CD4-positive, alpha-beta T cell (primary cell): ENCODE data around the gene SERPINA5. TPM values are rescaled to one million over a fixed set of nuclear protein-coding genes. Genes with fewer than 3 reads are reported as not detected.

ENCODE experiments used
- ATAC-seq: fragments of 200-7000 bp; cut with Tn5 transposase; one replicate; pipeline ENCODE4 v1.10.0; 2022; ENCODE audit warnings: mild to moderate bottlenecking; ENCODE audit not compliant: poor library complexity
- CTCF ChIA-PET: fragments of 350-600 bp; sonication (Branson Sonifier 250); formaldehyde crosslinking; loops from one replicate; lab custom pipeline; 2021; ENCODE audit warnings: antibody characterized with exemption, inconsistent platforms; lab: Charles Lee
- POLR2A ChIA-PET: fragments of 350-600 bp; sonication (Branson Sonifier 250); formaldehyde crosslinking; loops from one replicate; lab custom pipeline; 2021; ENCODE audit warnings: antibody characterized with exemption, inconsistent platforms; lab: Charles Lee
- DNase-seq, 14 experiments: peaks; one replicate each; pipeline ENCODE4 v3.0.0-alpha.2; 2013 to 2020; ENCODE audit warnings: mixed read lengths in 2 of 14
- H3K27ac ChIP-seq, 2 donors: one replicate each; pipeline versions ENCODE4 v1.5.1 to v1.7.0; 2013; ENCODE audit warnings: low read length in 2 of 2, low read depth in 1 of 2, mild to moderate bottlenecking in 1 of 2
- H3K27me3 ChIP-seq, 2 experiments: 1 replicate in 1 of 2; 2 replicates in 1 of 2; pipeline versions ENCODE4 v1.6.1 to v1.7.0; 2013; ENCODE audit warnings: low read length in 2 of 2, control low read depth in 1 of 2, mild to moderate bottlenecking in 1 of 2, moderate library complexity in 1 of 2; ENCODE audit not compliant: insufficient read depth in 2 of 2, control insufficient read depth in 1 of 2
- H3K36me3 ChIP-seq: one replicate; pipeline ENCODE4 v1.6.1; 2013; ENCODE audit warnings: low read length, control low read depth; ENCODE audit not compliant: insufficient read depth
- H3K4me1 ChIP-seq: one replicate; pipeline ENCODE4 v1.6.1; 2013; ENCODE audit warnings: low read length, control low read depth; ENCODE audit not compliant: insufficient read depth
- H3K4me3 ChIP-seq: one replicate; pipeline ENCODE4 v1.5.1; 2013; ENCODE audit warnings: mild to moderate bottlenecking, low read length, moderate library complexity
- H3K9me3 ChIP-seq, 2 experiments: 1 replicate in 1 of 2; 2 replicates in 1 of 2; pipeline versions ENCODE4 v1.6.1 to v1.7.0; 2013; ENCODE audit warnings: low read length in 2 of 2, mild to moderate bottlenecking in 2 of 2, control low read depth in 1 of 2, moderate library complexity in 1 of 2; ENCODE audit not compliant: control insufficient read depth in 1 of 2, insufficient read depth in 1 of 2
- H3K27ac Mint-ChIP-seq: one replicate; pipeline ENCODE4 v1.8.0; 2020; ENCODE audit warnings: mixed read lengths
- H3K27me3 Mint-ChIP-seq: one replicate; pipeline ENCODE4 v1.8.0; 2021; ENCODE audit warnings: mixed read lengths
- H3K36me3 Mint-ChIP-seq: one replicate; pipeline ENCODE4 v1.8.0; 2021; ENCODE audit warnings: low read depth, mixed read lengths
- H3K4me1 Mint-ChIP-seq: one replicate; pipeline ENCODE4 v1.8.0; 2021; ENCODE audit warnings: low read depth, mixed read lengths
- H3K4me3 Mint-ChIP-seq: one replicate; pipeline ENCODE4 v1.8.0; 2020; ENCODE audit warnings: mild to moderate bottlenecking, mixed read lengths
- H3K9me3 Mint-ChIP-seq: one replicate; pipeline ENCODE4 v1.8.0; 2020; ENCODE audit warnings: mixed read lengths
- intact Hi-C, 2 experiments: fragments of 100-400 bp; cut with DNase I in 1 of 2; cut with micrococcal nuclease in 1 of 2; formaldehyde crosslinking; loops; one replicate each; pipeline versions ENCODE4 v1.15.1 to v1.9.0; 2023 to 2025; cut with DNase I, micrococcal nuclease
- total RNA-seq, 174 experiments: library from RNA in 2 of 174; stranded (reverse) in 2 of 174; gene quantifications; one replicate each; pipeline ENCODE4 v1.2.3 and lab custom pipeline; 2021 to 2026
- TF ChIP-seq, protein P1 (sequence below): fragments of 200-600 bp; IDR thresholded peaks from one replicate; pipeline ENCODE4 v1.8.0; 2022; ENCODE audit warnings: antibody characterized with exemption, mild to moderate bottlenecking

Gene SERPINA5
- total RNA-seq, 2 experiments from 2014 or later: not detected

DNA sequence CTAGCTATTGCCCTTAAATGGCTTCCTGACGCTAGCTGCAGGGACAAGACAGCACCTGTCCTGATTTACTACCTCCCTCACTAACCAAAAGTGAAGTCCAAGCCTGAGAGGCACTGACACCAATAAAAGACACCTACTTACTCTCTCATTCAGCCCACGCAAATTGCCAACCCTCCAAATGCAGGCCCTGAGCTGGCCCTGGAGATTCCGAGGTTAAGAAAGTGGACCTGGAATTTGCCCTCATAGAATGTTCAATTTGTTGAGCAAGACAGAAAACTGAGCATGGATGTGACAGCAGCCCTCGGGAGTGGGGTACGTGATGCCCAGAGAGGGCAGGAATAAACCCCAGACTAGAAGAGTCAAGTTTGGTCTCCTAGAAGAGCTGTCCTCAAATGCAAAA is 47.4 kb downstream of the SERPINA5 start:
- no peak for ATAC-seq
- H3K36me3 ChIP-seq: no peaks in the 10 kb centered on the region
- CTCF ChIA-PET: no interaction called here

DNA sequence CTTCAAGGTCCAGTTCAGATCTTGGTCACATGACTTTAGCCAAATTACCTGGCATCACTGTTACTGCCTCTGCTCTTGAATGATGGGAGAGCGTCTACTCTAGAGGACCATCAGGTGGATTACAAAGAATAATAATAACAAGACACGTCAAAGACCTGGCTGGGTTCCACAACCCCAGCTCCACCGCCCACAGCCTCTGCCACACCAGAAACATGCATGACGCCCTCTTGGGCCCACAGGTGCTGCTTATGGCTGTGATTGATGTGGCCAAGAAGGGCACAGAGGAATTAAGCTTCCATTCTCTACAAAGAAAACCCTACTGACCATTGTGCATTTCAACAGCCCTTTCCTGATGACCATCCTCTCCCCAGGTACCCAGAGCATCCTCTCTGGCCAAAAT is 49.2 kb downstream of the SERPINA5 start:
- ATAC-seq (no peak), DNase-seq (no peak)
- Histone ChIP-seq H3K27ac (no peak overlapping the region), H3K4me1 (no peaks in the 10 kb centered on the region), H3K4me3 (no peak overlapping the region), H3K36me3 (no peaks in the 10 kb centered on the region), H3K9me3 (no peaks in the 10 kb centered on the region), H3K27me3 (no peaks in the 10 kb centered on the region)
- ChIA-PET POLR2A (no interaction called here), CTCF (no interaction called here)
- H3K9me3 Mint-ChIP-seq: no peaks in the 10 kb centered on the region
- intact Hi-C loops: no loop called here
- H3K27ac Mint-ChIP-seq: no peak overlapping the region
- peaks cover 31% of the 10 kb centered on the region for H3K27me3 Mint-ChIP-seq
- H3K36me3 Mint-ChIP-seq: no peaks in the 10 kb centered on the region
- no peak overlapping the region for H3K4me3 Mint-ChIP-seq
- H3K4me1 Mint-ChIP-seq: no peaks in the 10 kb centered on the region
- TF ChIP-seq, protein P1, sequence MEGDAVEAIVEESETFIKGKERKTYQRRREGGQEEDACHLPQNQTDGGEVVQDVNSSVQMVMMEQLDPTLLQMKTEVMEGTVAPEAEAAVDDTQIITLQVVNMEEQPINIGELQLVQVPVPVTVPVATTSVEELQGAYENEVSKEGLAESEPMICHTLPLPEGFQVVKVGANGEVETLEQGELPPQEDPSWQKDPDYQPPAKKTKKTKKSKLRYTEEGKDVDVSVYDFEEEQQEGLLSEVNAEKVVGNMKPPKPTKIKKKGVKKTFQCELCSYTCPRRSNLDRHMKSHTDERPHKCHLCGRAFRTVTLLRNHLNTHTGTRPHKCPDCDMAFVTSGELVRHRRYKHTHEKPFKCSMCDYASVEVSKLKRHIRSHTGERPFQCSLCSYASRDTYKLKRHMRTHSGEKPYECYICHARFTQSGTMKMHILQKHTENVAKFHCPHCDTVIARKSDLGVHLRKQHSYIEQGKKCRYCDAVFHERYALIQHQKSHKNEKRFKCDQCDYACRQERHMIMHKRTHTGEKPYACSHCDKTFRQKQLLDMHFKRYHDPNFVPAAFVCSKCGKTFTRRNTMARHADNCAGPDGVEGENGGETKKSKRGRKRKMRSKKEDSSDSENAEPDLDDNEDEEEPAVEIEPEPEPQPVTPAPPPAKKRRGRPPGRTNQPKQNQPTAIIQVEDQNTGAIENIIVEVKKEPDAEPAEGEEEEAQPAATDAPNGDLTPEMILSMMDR: no peak

More for the DNA sequence above, 47.4 kb downstream of the SERPINA5 start:
- H3K27me3 ChIP-seq: no peaks in the 10 kb centered on the region
- H3K4me1 ChIP-seq: no peaks in the 10 kb centered on the region
- H3K4me1 Mint-ChIP-seq: no peaks in the 10 kb centered on the region
- intact Hi-C loops: no loop called here
- H3K27ac Mint-ChIP-seq: no peak overlapping the region
- no peaks in the 10 kb centered on the region for H3K36me3 Mint-ChIP-seq
- POLR2A ChIA-PET: no interaction called here
- no peak overlapping the region for H3K27ac ChIP-seq
- no peak for DNase-seq
- no peaks in the 10 kb centered on the region for H3K9me3 Mint-ChIP-seq
- H3K4me3 Mint-ChIP-seq: no peak overlapping the region
- peaks cover 25% of the 10 kb centered on the region for H3K27me3 Mint-ChIP-seq
- TF ChIP-seq, protein P1: no peak
- peaks cover 0 to 6% of the 10 kb centered on the region in 2 experiments for H3K9me3 ChIP-seq
- H3K4me3 ChIP-seq: no peak overlapping the region

DNA sequence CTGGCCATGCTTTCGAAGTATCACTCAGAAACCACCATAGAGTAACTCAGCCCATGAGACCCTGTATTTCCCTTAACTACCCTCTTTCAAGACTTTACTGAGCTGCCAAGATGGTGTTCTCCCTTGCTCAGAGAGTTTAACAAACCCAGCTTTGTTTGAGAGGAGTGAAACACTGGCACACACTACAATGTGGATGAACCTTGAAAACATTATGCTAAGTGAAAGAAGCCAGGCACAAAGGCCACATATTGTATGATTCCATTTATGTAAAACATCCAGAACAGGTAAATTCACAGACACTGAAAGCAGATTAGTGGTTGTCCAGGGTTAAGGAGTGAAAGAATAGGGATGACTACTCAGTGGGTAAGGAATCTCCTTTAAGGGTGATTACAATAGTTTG is 49.8 kb downstream of the SERPINA5 start:
- POLR2A ChIA-PET: no interaction called here
- no peak for DNase-seq
- Histone ChIP-seq H3K9me3 (no peaks in the 10 kb centered on the region), H3K4me3 (no peak overlapping the region), H3K27ac (no peak overlapping the region), H3K36me3 (no peaks in the 10 kb centered on the region), H3K27me3 (no peaks in the 10 kb centered on the region), H3K4me1 (no peaks in the 10 kb centered on the region)
- Mint-ChIP-seq H3K4me3 (no peak overlapping the region), H3K4me1 (no peaks in the 10 kb centered on the region), H3K27ac (no peak overlapping the region), H3K9me3 (no peaks in the 10 kb centered on the region), H3K27me3 (peaks cover 31% of the 10 kb centered on the region), H3K36me3 (no peaks in the 10 kb centered on the region)
- CTCF ChIA-PET: no interaction called here
- intact Hi-C loops: no loop called here
- TF ChIP-seq, protein P1: no peak
- no peak for ATAC-seq
